GM12874 (cell line): ENCODE results near the gene PLP1.

Experiments used
- CTCF ChIP-seq: IDR thresholded peaks from 2 replicates; pipeline ENCODE4 v1.5.1; 2011; ENCODE audit warnings: low read depth, mild to moderate bottlenecking, control low read depth, low read length, moderate library complexity; ENCODE audit not compliant: insufficient read depth

The PLP1 gene

GRCh38 chrX:103783196-103783595 lies 6.6 kb downstream of the PLP1 start:
- TF ChIP-seq CTCF, result no peak

- no peak for TF ChIP-seq CTCF
Observed at GRCh38 chrX:103783971-103784370, 7.3 kb downstream of the PLP1 start.

- no peak for TF ChIP-seq CTCF
Observed at GRCh38 chrX:103789004-103789403, 12.4 kb downstream of the PLP1 start.

GRCh38 chrX:103791228-103791627 lies 14.6 kb downstream of the PLP1 start:
- no peak for TF ChIP-seq CTCF

- no peak for TF ChIP-seq CTCF
Observed at GRCh38 chrX:103791826-103792485, 15.3 kb downstream of the PLP1 start.

GRCh38 chrX:103792916-103793544 lies 16.4 kb downstream of the PLP1 start:
- no peak for TF ChIP-seq CTCF

GRCh38 chrX:103793545-103793940 lies 16.9 kb downstream of the PLP1 start:
- no peak for TF ChIP-seq CTCF
